PC-3 (cell line): ENCODE measurements around the gene AARSD1. TPM values are rescaled to one million over a fixed set of nuclear protein-coding genes. Genes with fewer than 3 reads are reported as not detected.

Experiments used
- ATAC-seq: fragments of 200-7000 bp; cut with Tn5 transposase; 2 replicates; pipeline ENCODE4 v1.9.1; 2020; ENCODE audit warnings: mild to moderate bottlenecking, moderate library complexity
- BruUV-seq: library from RNA; stranded (reverse); fragments of 400-500 nt; replicated peaks from 2 replicates; lab custom pipeline; 2021; lab: Mats Ljungman, UMichigan
- CTCF ChIA-PET: fragments of 300-600 bp; sonication (Branson Sonifier 250); formaldehyde crosslinking; loops from one replicate; lab custom pipeline; 2022; ENCODE audit warnings: antibody characterized with exemption; lab: Charles Lee
- POLR2A ChIA-PET: fragments of 300-600 bp; sonication (Branson Sonifier 250); formaldehyde crosslinking; loops from one replicate; lab custom pipeline; 2022; ENCODE audit warnings: antibody characterized with exemption; ENCODE audit not compliant: unreplicated experiment; lab: Charles Lee
- DNase-seq: peaks from one replicate; pipeline ENCODE4 v3.0.0-alpha.2; 2015
- H2AFZ ChIP-seq: fragments of 300-600 bp; sonication (generic); 2 replicates; pipeline ENCODE4 v1.6.0; 2016; ENCODE audit warnings: antibody characterized with exemption, low read length
- H3F3A ChIP-seq: fragments of 300-600 bp; sonication (generic); one replicate; pipeline ENCODE4 v1.6.0; 2017; ENCODE audit warnings: antibody characterized with exemption, low read length, control low read depth, mild to moderate bottlenecking; ENCODE audit not compliant: unreplicated experiment
- H3K27ac ChIP-seq: fragments of 300-600 bp; sonication (generic); 2 replicates; pipeline ENCODE4 v1.5.1; 2016; ENCODE audit warnings: mild to moderate bottlenecking, low read length
- H3K27me3 ChIP-seq: fragments of 300-600 bp; sonication (generic); 2 replicates; pipeline ENCODE4 v1.6.1; 2016; ENCODE audit warnings: low read length, mixed read lengths
- H3K36me3 ChIP-seq: fragments of 300-600 bp; sonication (generic); 2 replicates; pipeline ENCODE4 v1.6.1; 2016; ENCODE audit warnings: low read depth, mixed run types, low read length, mixed read lengths
- H3K4me1 ChIP-seq: fragments of 300-600 bp; sonication (generic); 2 replicates; pipeline ENCODE4 v1.5.1; 2016; ENCODE audit warnings: low read length; ENCODE audit not compliant: insufficient read depth
- H3K4me2 ChIP-seq: fragments of 300-600 bp; sonication (generic); 2 replicates; pipeline ENCODE4 v1.6.0; 2016; ENCODE audit warnings: low read length
- H3K4me3 ChIP-seq: fragments of 300-600 bp; sonication (generic); 2 replicates; pipeline ENCODE4 v1.5.1; 2016; ENCODE audit warnings: mild to moderate bottlenecking, low read length, mixed read lengths
- H3K79me2 ChIP-seq: fragments of 300-600 bp; sonication (generic); 2 replicates; pipeline ENCODE4 v1.6.1; 2017; ENCODE audit warnings: low read length, mixed read lengths
- H3K9ac ChIP-seq: fragments of 300-600 bp; sonication (generic); 2 replicates; pipeline ENCODE4 v1.6.0; 2016; ENCODE audit warnings: mild to moderate bottlenecking, low read length
- H3K9me2 ChIP-seq: fragments of 300-600 bp; sonication (generic); replicated peaks from 2 replicates; pipeline ENCODE4 v1.6.1; 2016; ENCODE audit warnings: mixed run types, low read length, mixed read lengths
- H3K9me3 ChIP-seq: fragments of 300-600 bp; sonication (generic); 2 replicates; pipeline ENCODE4 v1.6.1; 2016; ENCODE audit warnings: low read length, mixed read lengths
- H4K20me1 ChIP-seq: fragments of 300-600 bp; sonication (generic); 2 replicates; pipeline ENCODE4 v1.6.1; 2016; ENCODE audit warnings: low read length, mixed read lengths
- EZH2 ChIP-seq: fragments of 300-600 bp; sonication (generic); IDR thresholded peaks from one replicate; pipeline ENCODE4 v1.6.1; 2017; ENCODE audit warnings: antibody characterized with exemption, mild to moderate bottlenecking, low read length; ENCODE audit not compliant: unreplicated experiment
- EZH2phosphoT487 ChIP-seq: fragments of 300-600 bp; sonication (generic); IDR thresholded peaks from 2 replicates; pipeline ENCODE4 v1.6.1; 2018; ENCODE audit warnings: mild to moderate bottlenecking, antibody characterized with exemption, low read length, borderline replicate concordance
- intact Hi-C: fragments of 100-400 bp; cut with micrococcal nuclease; formaldehyde crosslinking; loops from 2 replicates; pipeline ENCODE4 v1.9.0; 2023
- total RNA-seq: library from RNA; depleted of rRNA; stranded (reverse); fragments of >200 nt; gene quantifications from 2 replicates; pipeline ENCODE4 v1.2.3, GENCODE V29; 2014
- TF ChIP-seq, protein P1 (sequence below): fragments of 300-600 bp; sonication (generic); conservative IDR thresholded peaks from 2 replicates; pipeline ENCODE4 v1.5.1; 2017; ENCODE audit warnings: antibody characterized with exemption, low read depth, mild to moderate bottlenecking, low read length

The AARSD1 gene
- total RNA-seq, 1 experiment from 2014 or later = 32.5 TPM

DNA sequence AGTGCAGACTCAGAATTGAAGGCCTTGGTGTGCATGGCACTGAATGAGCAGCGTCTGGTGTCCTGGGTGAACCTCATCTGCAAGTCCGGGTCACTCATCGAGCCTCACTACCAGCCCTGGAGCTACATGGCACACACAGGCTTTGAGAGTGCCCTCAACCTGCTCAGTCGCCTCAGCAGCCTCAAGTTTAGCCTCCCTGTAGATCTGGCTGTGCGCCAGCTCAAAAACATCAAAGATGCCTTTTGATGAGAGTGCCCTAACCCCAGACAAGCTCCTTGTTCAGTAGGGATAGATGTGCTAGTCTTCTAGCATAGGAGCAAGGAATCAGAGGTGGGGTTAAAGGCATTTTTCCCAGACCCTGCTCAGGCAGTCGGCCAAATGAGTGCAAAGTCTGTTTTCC, 27.2 kb upstream of the AARSD1 start:
- H3K4me1 ChIP-seq = peaks cover 33% of the 10 kb centered on the region
- DNase-seq (no peak), ATAC-seq (no peak)
- no TSS peak for BruUV-seq
- CTCF ChIA-PET = no interaction called here
- H3K9ac ChIP-seq = peak overlapping the region; percentile 60; the same call in 1 of the 2 replicates
- no peak overlapping the region for H3K4me3 ChIP-seq
- H3K27ac ChIP-seq = peak overlapping the region; percentile 94
- no peak overlapping the region for H2AFZ ChIP-seq
- H3K9me2 ChIP-seq = no peaks in the 10 kb centered on the region
- H3F3A ChIP-seq = peaks cover 22% of the 10 kb centered on the region
- H4K20me1 ChIP-seq = no peaks in the 10 kb centered on the region
- TF ChIP-seq, protein P1, sequence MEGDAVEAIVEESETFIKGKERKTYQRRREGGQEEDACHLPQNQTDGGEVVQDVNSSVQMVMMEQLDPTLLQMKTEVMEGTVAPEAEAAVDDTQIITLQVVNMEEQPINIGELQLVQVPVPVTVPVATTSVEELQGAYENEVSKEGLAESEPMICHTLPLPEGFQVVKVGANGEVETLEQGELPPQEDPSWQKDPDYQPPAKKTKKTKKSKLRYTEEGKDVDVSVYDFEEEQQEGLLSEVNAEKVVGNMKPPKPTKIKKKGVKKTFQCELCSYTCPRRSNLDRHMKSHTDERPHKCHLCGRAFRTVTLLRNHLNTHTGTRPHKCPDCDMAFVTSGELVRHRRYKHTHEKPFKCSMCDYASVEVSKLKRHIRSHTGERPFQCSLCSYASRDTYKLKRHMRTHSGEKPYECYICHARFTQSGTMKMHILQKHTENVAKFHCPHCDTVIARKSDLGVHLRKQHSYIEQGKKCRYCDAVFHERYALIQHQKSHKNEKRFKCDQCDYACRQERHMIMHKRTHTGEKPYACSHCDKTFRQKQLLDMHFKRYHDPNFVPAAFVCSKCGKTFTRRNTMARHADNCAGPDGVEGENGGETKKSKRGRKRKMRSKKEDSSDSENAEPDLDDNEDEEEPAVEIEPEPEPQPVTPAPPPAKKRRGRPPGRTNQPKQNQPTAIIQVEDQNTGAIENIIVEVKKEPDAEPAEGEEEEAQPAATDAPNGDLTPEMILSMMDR = no peak
- TF ChIP-seq EZH2 (no peak), EZH2phosphoT487 (no peak)
- POLR2A ChIA-PET = no interaction called here
- peaks cover 42% of the 10 kb centered on the region for H3K36me3 ChIP-seq
- H3K79me2 ChIP-seq = peaks cover 7% of the 10 kb centered on the region
- H3K9me3 ChIP-seq = no peaks in the 10 kb centered on the region
- H3K27me3 ChIP-seq = no peaks in the 10 kb centered on the region
- peak overlapping the region; percentile 72 for H3K4me2 ChIP-seq
- intact Hi-C loops = no loop called here

GRCh38 chr17:42989726-42990652, 25.7 kb upstream of the AARSD1 start:
- Histone ChIP-seq H2AFZ (no peak overlapping the region), H3K79me2 (peaks cover 19% of the 10 kb centered on the region), H3F3A (peaks cover 22% of the 10 kb centered on the region), H3K4me3 (peak overlapping the region; percentile 36; the same call in 1 of the 2 replicates), H4K20me1 (no peaks in the 10 kb centered on the region), H3K4me2 (peak overlapping the region; percentile 72), H3K4me1 (peaks cover 33% of the 10 kb centered on the region), H3K27me3 (no peaks in the 10 kb centered on the region), H3K9me2 (no peaks in the 10 kb centered on the region), H3K9ac (peak overlapping the region; percentile 60), H3K36me3 (peaks cover 42% of the 10 kb centered on the region), H3K9me3 (no peaks in the 10 kb centered on the region), H3K27ac (peak overlapping the region; percentile 94)
- peak; percentile 84 for ATAC-seq
- intact Hi-C loops = no loop called here
- TF ChIP-seq, protein P1 = no peak
- no peak for TF ChIP-seq EZH2phosphoT487
- no peak for TF ChIP-seq EZH2
- CTCF ChIA-PET = no interaction called here
- peak; percentile 90 for DNase-seq
- BruUV-seq = TSS peak; percentile 20
- POLR2A ChIA-PET = no interaction called here

GRCh38 chr17:42989141-42989540, 24.9 kb upstream of the AARSD1 start:
- H3F3A ChIP-seq = peaks cover 22% of the 10 kb centered on the region
- POLR2A ChIA-PET = no interaction called here
- ATAC-seq (no peak), DNase-seq (peak; percentile 35)
- BruUV-seq = no TSS peak
- no peak for TF ChIP-seq EZH2phosphoT487
- TF ChIP-seq, protein P1 = no peak
- no peak for TF ChIP-seq EZH2
- no peaks in the 10 kb centered on the region for H3K27me3 ChIP-seq
- peak overlapping the region; percentile 33 for H3K9ac ChIP-seq
- peaks cover 33% of the 10 kb centered on the region for H3K4me1 ChIP-seq
- intact Hi-C loops = no loop called here
- peak overlapping the region; percentile 72 for H3K4me2 ChIP-seq
- no peak overlapping the region for H2AFZ ChIP-seq
- H3K9me3 ChIP-seq = no peaks in the 10 kb centered on the region
- peak overlapping the region; percentile 13; the same call in 1 of the 2 replicates for H3K4me3 ChIP-seq
- H3K79me2 ChIP-seq = peaks cover 27% of the 10 kb centered on the region
- CTCF ChIA-PET = no interaction called here
- H3K9me2 ChIP-seq = no peaks in the 10 kb centered on the region
- H3K27ac ChIP-seq = peak overlapping the region; percentile 94
- peaks cover 36% of the 10 kb centered on the region for H3K36me3 ChIP-seq
- no peaks in the 10 kb centered on the region for H4K20me1 ChIP-seq
